Omental fat pad (tissue), 4 donors: Measurements from ENCODE around the gene RERE. TPM values are rescaled to one million over a fixed set of nuclear protein-coding genes. Genes with fewer than 3 reads are reported as not detected.

Experiments used
- ATAC-seq: fragments of 150-250 bp; one replicate; pipeline ENCODE4 v1.9.1; 2016; ENCODE audit warnings: mild to moderate bottlenecking, moderate library complexity; ENCODE audit not compliant: low FRiP score
- DNase-seq: peaks from one replicate; pipeline ENCODE4 v3.0.0-alpha.2; 2019; ENCODE audit warnings: low spot score
- CTCF ChIP-seq, 3 donors: fragments of 450-650 bp; IDR thresholded peaks; one replicate each; pipeline ENCODE4 v1.5.1; 2016 to 2017; ENCODE audit warnings: antibody characterized with exemption in 3 of 3, mild to moderate bottlenecking in 3 of 3, moderate library complexity in 2 of 3
- total RNA-seq, 4 donors: library from RNA; depleted of rRNA; stranded (reverse); fragments of >200 nt; gene quantifications; one replicate each; pipeline ENCODE4 v1.1.0, GENCODE V29; 2016

Gene RERE
- total RNA-seq, 4 donors from 2014 or later, result 46.3 to 117 (median 55.4) TPM

GRCh38 chr1:8416881-8417280, 400.6 kb downstream of the RERE start:
- no peak for TF ChIP-seq CTCF (IDR thresholded peaks at IDR 0.05)
- DNase-seq (no peak), ATAC-seq (no peak)

DNA sequence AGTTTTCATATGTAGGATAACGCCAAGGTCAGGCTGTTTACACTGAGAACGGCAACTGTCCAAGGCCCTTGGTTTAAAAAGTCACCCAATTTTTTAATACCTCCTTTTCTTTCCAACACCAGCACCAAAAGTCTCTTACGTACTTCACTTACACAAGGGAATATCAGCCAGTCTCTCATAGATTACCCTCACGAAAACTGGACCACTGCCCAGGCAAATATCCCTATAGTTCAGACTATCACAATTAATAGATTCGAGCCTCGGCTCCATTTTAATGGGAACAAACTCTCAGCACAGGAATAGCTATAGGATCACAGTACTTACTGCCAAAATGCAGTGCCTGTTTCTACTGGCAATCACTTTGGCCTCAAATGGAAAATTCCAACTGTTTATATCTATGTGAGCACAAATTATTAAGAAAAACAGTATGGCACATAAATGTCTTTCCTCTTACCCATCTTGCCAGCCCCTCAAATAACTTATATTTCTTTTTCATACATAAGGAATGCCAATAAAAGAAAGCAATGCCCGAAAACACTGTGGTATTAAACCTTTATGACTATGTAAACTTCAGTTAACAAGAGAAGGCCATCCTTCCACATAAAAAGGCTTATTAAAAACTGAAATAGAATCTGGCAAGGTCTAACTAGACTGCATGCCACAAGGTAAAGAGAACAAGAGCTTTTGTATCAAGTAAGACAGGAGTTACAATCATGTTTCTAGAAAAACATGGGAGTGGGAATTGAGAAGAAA, 401.7 kb downstream of the RERE start:
- ATAC-seq (no peak), DNase-seq (no peak)
- TF ChIP-seq CTCF (IDR thresholded peaks at IDR 0.05), result no peak

DNA sequence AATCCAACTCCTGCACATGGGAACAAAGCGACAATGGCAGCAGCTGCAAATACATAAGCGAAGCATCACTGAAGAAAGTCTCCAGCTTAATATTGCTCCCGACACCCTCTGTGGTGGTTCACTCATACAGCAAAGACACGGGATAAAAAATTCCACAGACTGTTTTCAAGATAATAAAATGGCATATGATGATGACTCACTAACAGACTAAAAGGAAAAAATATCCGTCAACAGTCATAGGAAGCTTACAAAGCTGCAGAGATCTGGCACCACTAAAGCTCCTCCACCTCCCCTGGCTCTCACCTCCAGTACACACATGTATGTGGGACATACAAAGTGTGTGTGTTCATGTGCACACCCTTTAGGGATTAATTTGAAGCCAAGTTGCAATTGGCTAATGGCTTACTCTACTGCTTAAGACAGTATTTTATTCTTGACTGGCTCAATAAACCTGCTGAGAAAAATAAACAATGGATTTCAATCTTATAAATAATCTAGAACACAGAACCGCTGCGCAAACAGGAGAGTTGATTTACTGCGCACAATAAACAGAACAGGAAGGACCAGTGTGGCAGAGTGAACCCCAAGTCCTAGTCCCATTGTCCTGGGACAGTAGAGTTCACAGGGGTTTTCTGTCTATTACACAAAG, 405.1 kb downstream of the RERE start:
- DNase-seq (no peak), ATAC-seq (peak; percentile 81)

DNA sequence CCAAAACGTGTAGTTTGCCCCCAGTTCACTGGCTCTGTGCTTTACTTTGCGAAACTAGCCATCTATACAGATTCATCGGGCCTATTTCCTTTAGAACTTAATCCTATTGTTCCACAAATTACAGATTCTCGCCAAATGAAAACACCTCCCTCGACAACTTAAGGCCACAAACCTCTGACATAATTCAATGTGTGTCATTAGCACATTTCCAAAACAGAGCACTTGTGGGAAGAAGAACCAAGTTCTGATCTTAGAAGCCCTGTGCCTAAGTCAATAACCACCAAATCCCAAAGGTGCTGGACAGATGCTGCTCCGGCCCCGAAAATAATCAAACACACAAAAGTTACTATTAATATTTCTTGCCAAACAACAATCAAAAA, 405.6 kb downstream of the RERE start:
- DNase-seq (no peak), ATAC-seq (no peak)
- TF ChIP-seq CTCF (IDR thresholded peaks at IDR 0.05), result no peak

More for the DNA sequence above, 405.1 kb downstream of the RERE start:
- TF ChIP-seq CTCF (IDR thresholded peaks at IDR 0.05), result no peak

DNA sequence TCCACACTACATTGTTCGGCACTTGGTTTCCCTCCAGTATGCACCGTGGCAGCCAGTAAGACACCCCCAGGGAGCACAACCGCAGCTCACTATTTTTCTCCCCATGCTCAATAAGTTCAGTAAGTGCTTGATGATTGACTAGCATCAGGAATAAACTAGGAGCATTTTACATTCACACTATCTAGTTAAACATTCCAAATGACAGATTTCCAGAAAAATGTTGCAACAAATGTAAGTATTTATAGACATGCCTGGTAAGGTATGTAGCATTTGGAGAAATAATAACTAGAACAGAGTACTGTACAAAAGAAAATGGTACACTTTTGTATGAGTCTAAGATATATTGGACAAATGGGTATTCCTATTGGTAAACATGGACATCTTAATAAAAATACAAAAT, 406.6 kb downstream of the RERE start:
- ATAC-seq (no peak), DNase-seq (no peak)
- TF ChIP-seq CTCF (IDR thresholded peaks at IDR 0.05), result no peak

GRCh38 chr1:8409606-8410005, 407.8 kb downstream of the RERE start:
- ATAC-seq, result no peak
- no peak for TF ChIP-seq CTCF (IDR thresholded peaks at IDR 0.05)
- DNase-seq, result no peak

GRCh38 chr1:8409106-8409505, 408.3 kb downstream of the RERE start:
- peak; percentile 20 for ATAC-seq

More at GRCh38 chr1:8409106-8409505, 408.3 kb downstream of the RERE start:
- no peak for DNase-seq
- peak in 1 of 3 donors; percentile 9 for TF ChIP-seq CTCF (IDR thresholded peaks at IDR 0.05)
